WI38 (cell line): ENCODE results near the gene AGAP6.
"Not testable (repeated sequence)": the region's sequence is repeated elsewhere in the genome, so short reads cannot be mapped to it uniquely, and the experiment has no call there.

ENCODE experiments used
- H3K4me3 ChIP-seq: 2 replicates; pipeline ENCODE4 v1.5.1; 2011; ENCODE audit warnings: low read depth, mild to moderate bottlenecking, control low read depth, low read length

Gene AGAP6

DNA sequence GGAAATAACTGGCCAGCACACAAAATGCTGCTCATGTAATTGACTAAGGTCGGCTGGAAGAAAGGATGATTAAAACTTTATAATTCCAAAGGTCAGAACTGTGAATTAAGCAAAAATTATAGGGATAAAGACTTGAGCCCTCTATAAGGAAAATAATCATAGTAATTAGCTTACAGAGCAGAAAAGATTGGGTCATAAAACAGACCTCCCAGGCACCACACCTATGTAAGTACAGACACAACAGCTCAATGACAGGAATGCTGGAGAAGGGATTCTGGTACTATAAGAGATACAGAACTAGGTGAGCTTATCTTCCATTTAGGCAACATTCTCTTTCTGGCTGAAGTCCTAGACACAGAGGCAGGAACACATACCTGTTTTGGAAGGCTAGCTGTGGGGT lies 70.5 kb downstream of the AGAP6 start:
- H3K4me3 ChIP-seq = not testable (repeated sequence)

DNA sequence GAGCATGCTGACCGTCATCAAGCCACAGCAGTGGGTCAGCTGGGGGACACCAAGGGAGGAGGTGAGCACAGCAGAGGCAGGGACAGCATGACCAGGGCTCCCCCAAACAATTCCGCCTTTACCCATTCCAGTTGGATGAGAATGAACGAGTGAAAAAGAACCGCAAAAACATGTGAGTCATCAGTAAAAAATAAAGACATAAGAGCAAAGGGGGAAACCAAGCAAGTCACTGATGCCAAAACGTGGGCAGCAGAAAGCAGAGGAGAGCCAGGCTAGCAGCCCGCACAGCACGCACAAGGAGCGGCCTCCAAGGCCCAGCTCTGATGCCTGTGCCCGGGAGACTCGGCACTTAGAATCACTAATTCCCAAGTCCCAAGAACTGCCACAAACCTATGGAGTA lies 71.7 kb downstream of the AGAP6 start:
- H3K4me3 ChIP-seq = not testable (repeated sequence)
